ENCODE measurements around the gene FLYWCH2. TPM values are rescaled to one million over a fixed set of nuclear protein-coding genes. Genes with fewer than 3 reads are reported as not detected.
"Not testable (repeated sequence)": the region's sequence is repeated elsewhere in the genome, so short reads cannot be mapped to it uniquely, and the experiment has no call there.

Gene FLYWCH2
- total and polyA plus RNA-seq, 7 donors: 27.5 to 64.2 (median 43.2) TPM

- no peak for DNase-seq
Measured at GRCh38 chr16:2939968-2940367, 57.0 kb downstream of the FLYWCH2 start.

DNA sequence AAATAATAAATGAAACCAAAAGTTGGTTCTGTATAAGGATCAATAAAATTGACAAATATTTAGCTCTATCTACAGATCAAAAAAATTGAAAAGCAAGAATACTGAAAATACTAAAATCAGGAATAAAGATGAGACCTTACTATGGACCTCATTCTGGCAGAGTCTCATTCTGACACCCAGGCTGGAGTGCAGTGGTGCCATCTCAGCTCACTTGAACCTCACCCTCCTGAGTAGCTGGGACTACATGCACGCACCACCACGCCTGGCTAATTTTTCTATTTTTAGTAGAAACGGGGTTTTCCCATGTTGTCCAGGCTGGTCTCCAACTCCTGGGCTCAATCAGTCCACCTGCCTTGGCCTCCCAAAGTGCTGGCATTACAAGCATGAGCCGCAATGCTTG lies 59.0 kb downstream of the FLYWCH2 start:
- TF ChIP-seq, protein P1, sequence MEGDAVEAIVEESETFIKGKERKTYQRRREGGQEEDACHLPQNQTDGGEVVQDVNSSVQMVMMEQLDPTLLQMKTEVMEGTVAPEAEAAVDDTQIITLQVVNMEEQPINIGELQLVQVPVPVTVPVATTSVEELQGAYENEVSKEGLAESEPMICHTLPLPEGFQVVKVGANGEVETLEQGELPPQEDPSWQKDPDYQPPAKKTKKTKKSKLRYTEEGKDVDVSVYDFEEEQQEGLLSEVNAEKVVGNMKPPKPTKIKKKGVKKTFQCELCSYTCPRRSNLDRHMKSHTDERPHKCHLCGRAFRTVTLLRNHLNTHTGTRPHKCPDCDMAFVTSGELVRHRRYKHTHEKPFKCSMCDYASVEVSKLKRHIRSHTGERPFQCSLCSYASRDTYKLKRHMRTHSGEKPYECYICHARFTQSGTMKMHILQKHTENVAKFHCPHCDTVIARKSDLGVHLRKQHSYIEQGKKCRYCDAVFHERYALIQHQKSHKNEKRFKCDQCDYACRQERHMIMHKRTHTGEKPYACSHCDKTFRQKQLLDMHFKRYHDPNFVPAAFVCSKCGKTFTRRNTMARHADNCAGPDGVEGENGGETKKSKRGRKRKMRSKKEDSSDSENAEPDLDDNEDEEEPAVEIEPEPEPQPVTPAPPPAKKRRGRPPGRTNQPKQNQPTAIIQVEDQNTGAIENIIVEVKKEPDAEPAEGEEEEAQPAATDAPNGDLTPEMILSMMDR (IDR thresholded peaks at IDR 0.05): no peak
- TF ChIP-seq POLR2A (IDR thresholded peaks at IDR 0.05) (no peak), POLR2AphosphoS5 (IDR thresholded peaks at IDR 0.05) (no peak), EP300 (IDR thresholded peaks at IDR 0.05) (no peak)
- Histone ChIP-seq H3K27me3 (no peaks in the 10 kb centered on the region), H3K9me3 (no peaks in the 10 kb centered on the region), H3K4me3 (no peak overlapping the region), H3K4me1 (no peaks in the 10 kb centered on the region), H3K36me3 (peaks cover 18 to 78% (median 37%) of the 10 kb centered on the region in 4 donors), H3K27ac (no peak overlapping the region)
- DNase-seq: no peak
- 88 to 94% methylated on average over 4 of the region's 4 CpGs for WGBS, 2 donors
- intact Hi-C loops (cut with DNase I): no loop called here

More at GRCh38 chr16:2939968-2940367, 57.0 kb downstream of the FLYWCH2 start:
- TF ChIP-seq POLR2AphosphoS5 (IDR thresholded peaks at IDR 0.05): no peak
- TF ChIP-seq, protein P1 (IDR thresholded peaks at IDR 0.05): no peak
- TF ChIP-seq POLR2A (IDR thresholded peaks at IDR 0.05): no peak
- no peak for TF ChIP-seq EP300 (IDR thresholded peaks at IDR 0.05)
- H3K27me3 ChIP-seq: no peaks in the 10 kb centered on the region
- H3K36me3 ChIP-seq: peaks cover 18 to 90% (median 51%) of the 10 kb centered on the region in 4 donors
- H3K4me3 ChIP-seq: no peak overlapping the region
- intact Hi-C loops (cut with DNase I): no loop called here
- H3K9me3 ChIP-seq: no peaks in the 10 kb centered on the region
- no peaks in the 10 kb centered on the region for H3K4me1 ChIP-seq
- WGBS, 2 donors: 83 to 86% methylated on average over 2 of the region's 2 CpGs
- no peak overlapping the region for H3K27ac ChIP-seq

GRCh38 chr16:2943716-2944115 lies 60.7 kb downstream of the FLYWCH2 start:
- peaks cover 12 to 67% (median 23%) of the 10 kb centered on the region in 4 donors for H3K36me3 ChIP-seq
- H3K27me3 ChIP-seq; intact Hi-C loops (cut with DNase I); H3K9me3 ChIP-seq; H3K27ac ChIP-seq; H3K4me3 ChIP-seq; H3K4me1 ChIP-seq; DNase-seq: not testable (repeated sequence)
- 87 to 92% methylated on average over 12 of the region's 12 CpGs for WGBS, 2 donors

- TF ChIP-seq, protein P1 (IDR thresholded peaks at IDR 0.05): no peak
- TF ChIP-seq POLR2A (IDR thresholded peaks at IDR 0.05): no peak
- no peak for TF ChIP-seq EP300 (IDR thresholded peaks at IDR 0.05)
- TF ChIP-seq POLR2AphosphoS5 (IDR thresholded peaks at IDR 0.05): no peak
- no peak overlapping the region for H3K4me3 ChIP-seq
- no peak overlapping the region for H3K27ac ChIP-seq
- intact Hi-C loops (cut with DNase I): no loop called here
- DNase-seq: no peak
- no peaks in the 10 kb centered on the region for H3K4me1 ChIP-seq
- peaks cover 0 to 53% (median 6%) of the 10 kb centered on the region in 4 donors for H3K36me3 ChIP-seq
- 96 to 98% methylated on average over 4 of the region's 4 CpGs for WGBS, 2 donors
- no peaks in the 10 kb centered on the region for H3K27me3 ChIP-seq
- H3K9me3 ChIP-seq: no peaks in the 10 kb centered on the region
Measured at GRCh38 chr16:2946649-2947048, 63.6 kb downstream of the FLYWCH2 start.

Other genes starting within 250 kb of the FLYWCH2 start
- 10 to 100 TPM in 3 of 4 donors, 1 to 10 TPM in 1; 9.5 to 17.1 (median 11.5) TPM for gene KCTD5, start 200.7 kb upstream of the FLYWCH2 start, total RNA-seq
- 10 to 100 TPM; 47.4 to 80.5 (median 78.6) TPM for gene KCTD5, start 200.7 kb upstream of the FLYWCH2 start, polyA plus RNA-seq
- gene PRSS27, start 163.0 kb upstream of the FLYWCH2 start, total RNA-seq: 1 to 10 TPM; 1.2 to 5.0 (median 1.4) TPM
- gene PRSS27, start 163.0 kb upstream of the FLYWCH2 start, polyA plus RNA-seq: 1 to 10 TPM in 1 of 3 donors, under 1 TPM in 1, not detected in 1; 0.60 to 2.1 TPM
- 100 to 1,000 TPM; 181 to 826 (median 219) TPM for gene SRRM2, start 130.6 kb upstream of the FLYWCH2 start, total RNA-seq
- gene SRRM2, start 130.6 kb upstream of the FLYWCH2 start, polyA plus RNA-seq: 100 to 1,000 TPM in 1 of 3 donors, 10 to 100 TPM in 2; 66.1 to 725 (median 73.8) TPM
- gene ELOB, start 105.9 kb upstream of the FLYWCH2 start, total RNA-seq: 1,000 to 10,000 TPM in 1 of 4 donors, 100 to 1,000 TPM in 3; 329 to 1,166 (median 508) TPM
- gene ELOB, start 105.9 kb upstream of the FLYWCH2 start, polyA plus RNA-seq: 100 to 1,000 TPM; 454 to 984 (median 463) TPM
- gene PRSS33, start 95.7 kb upstream of the FLYWCH2 start, total RNA-seq: not detected
- not detected for gene PRSS33, start 95.7 kb upstream of the FLYWCH2 start, polyA plus RNA-seq
- not detected for gene PRSS41, start 84.7 kb upstream of the FLYWCH2 start, total RNA-seq
- gene PRSS41, start 84.7 kb upstream of the FLYWCH2 start, polyA plus RNA-seq: not detected
- gene PRSS21, start 66.0 kb upstream of the FLYWCH2 start, total RNA-seq: not detected
- under 1 TPM in 1 of 3 donors, not detected in 2; 0.58 TPM for gene PRSS21, start 66.0 kb upstream of the FLYWCH2 start, polyA plus RNA-seq
- gene ZG16B, start 52.9 kb upstream of the FLYWCH2 start, total RNA-seq: not detected
- 100 to 1,000 TPM in 1 of 3 donors, 10 to 100 TPM in 2; 15.6 to 147 (median 55.0) TPM for gene ZG16B, start 52.9 kb upstream of the FLYWCH2 start, polyA plus RNA-seq
- gene PRSS22, start 25.0 kb upstream of the FLYWCH2 start, total RNA-seq: not detected
- 10 to 100 TPM in 1 of 3 donors, not detected in 2; 20.8 TPM for gene PRSS22, start 25.0 kb upstream of the FLYWCH2 start, polyA plus RNA-seq
- gene FLYWCH1, start 28.7 kb downstream of the FLYWCH2 start, total RNA-seq: 10 to 100 TPM; 28.6 to 51.5 (median 33.2) TPM
- gene FLYWCH1, start 28.7 kb downstream of the FLYWCH2 start, polyA plus RNA-seq: 10 to 100 TPM in 1 of 3 donors, 1 to 10 TPM in 2; 6.9 to 19.5 (median 7.2) TPM
- gene KREMEN2, start 81.1 kb downstream of the FLYWCH2 start, total RNA-seq: not detected
- 1 to 10 TPM; 1.0 to 1.8 (median 1.6) TPM for gene KREMEN2, start 81.1 kb downstream of the FLYWCH2 start, polyA plus RNA-seq
- 1 to 10 TPM in 2 of 4 donors, under 1 TPM in 2; 0.83 to 3.6 (median 1.0) TPM for gene PAQR4, start 86.1 kb downstream of the FLYWCH2 start, total RNA-seq
- 10 to 100 TPM in 1 of 3 donors, 1 to 10 TPM in 2; 3.6 to 22.1 (median 3.9) TPM for gene PAQR4, start 86.1 kb downstream of the FLYWCH2 start, polyA plus RNA-seq
- under 1 TPM in 1 of 4 donors, not detected in 3; 0.95 TPM for gene PKMYT1, start 97.2 kb downstream of the FLYWCH2 start, total RNA-seq
- gene PKMYT1, start 97.2 kb downstream of the FLYWCH2 start, polyA plus RNA-seq: 10 to 100 TPM in 1 of 3 donors, 1 to 10 TPM in 2; 1.6 to 33.1 (median 4.2) TPM
- not detected for gene CLDN9, start 129.7 kb downstream of the FLYWCH2 start, total RNA-seq
- gene CLDN9, start 129.7 kb downstream of the FLYWCH2 start, polyA plus RNA-seq: under 1 TPM in 1 of 3 donors, not detected in 2; 0.28 TPM
- gene CLDN6, start 135.0 kb downstream of the FLYWCH2 start, total RNA-seq: not detected
- gene CLDN6, start 135.0 kb downstream of the FLYWCH2 start, polyA plus RNA-seq: not detected
- 10 to 100 TPM in 3 of 4 donors, 1 to 10 TPM in 1; 6.1 to 78.2 (median 12.7) TPM for gene TNFRSF12A, start 137.2 kb downstream of the FLYWCH2 start, total RNA-seq
- gene TNFRSF12A, start 137.2 kb downstream of the FLYWCH2 start, polyA plus RNA-seq: 10 to 100 TPM in 1 of 3 donors, 1 to 10 TPM in 2; 6.6 to 16.3 (median 7.9) TPM
- 10 to 100 TPM; 23.1 to 77.3 (median 32.2) TPM for gene HCFC1R1, start 140.7 kb downstream of the FLYWCH2 start, total RNA-seq
- 10 to 100 TPM; 52.9 to 82.5 (median 53.1) TPM for gene HCFC1R1, start 140.7 kb downstream of the FLYWCH2 start, polyA plus RNA-seq
- 10 to 100 TPM in 3 of 4 donors, 1 to 10 TPM in 1; 8.6 to 15.8 (median 13.4) TPM for gene THOC6, start 140.8 kb downstream of the FLYWCH2 start, total RNA-seq
- 10 to 100 TPM; 16.8 to 35.8 (median 18.5) TPM for gene THOC6, start 140.8 kb downstream of the FLYWCH2 start, polyA plus RNA-seq
- under 1 TPM in 2 of 4 donors, not detected in 2; 0.36 to 0.55 TPM for gene BICDL2, start 153.7 kb downstream of the FLYWCH2 start, total RNA-seq
- gene BICDL2, start 153.7 kb downstream of the FLYWCH2 start, polyA plus RNA-seq: 10 to 100 TPM; 62.5 to 83.8 (median 74.9) TPM
- gene MMP25, start 163.3 kb downstream of the FLYWCH2 start, total RNA-seq: under 1 TPM in 3 of 4 donors, not detected in 1; under 0.01 to 0.41 (median 0.16) TPM
- gene MMP25, start 163.3 kb downstream of the FLYWCH2 start, polyA plus RNA-seq: 1 to 10 TPM; 1.8 to 3.7 (median 2.8) TPM
- gene IL32, start 182.4 kb downstream of the FLYWCH2 start, total RNA-seq: 10 to 100 TPM in 3 of 4 donors, 1 to 10 TPM in 1; 8.6 to 27.1 (median 20.3) TPM
- gene IL32, start 182.4 kb downstream of the FLYWCH2 start, polyA plus RNA-seq: 1,000 to 10,000 TPM in 1 of 3 donors, 100 to 1,000 TPM in 2; 464 to 2,189 (median 560) TPM
- not detected for gene ZSCAN10, start 216.1 kb downstream of the FLYWCH2 start, total RNA-seq
- not detected for gene ZSCAN10, start 216.1 kb downstream of the FLYWCH2 start, polyA plus RNA-seq
- 10 to 100 TPM; 15.8 to 17.5 (median 16.7) TPM for gene ZNF205, start 229.4 kb downstream of the FLYWCH2 start, total RNA-seq
- 10 to 100 TPM in 2 of 3 donors, 1 to 10 TPM in 1; 6.6 to 12.6 (median 10.9) TPM for gene ZNF205, start 229.4 kb downstream of the FLYWCH2 start, polyA plus RNA-seq